Lung (tissue), 12 donors: ENCODE data around the gene ARHGAP10. TPM values are rescaled to one million over a fixed set of nuclear protein-coding genes. Genes with fewer than 3 reads are reported as not detected.

Experiments
- ATAC-seq: fragments of 200-7000 bp; cut with Tn5 transposase; one replicate; pipeline ENCODE4 v1.9.1; 2020; ENCODE audit warnings: moderate number of reproducible peaks; ENCODE audit not compliant: insufficient read depth, low FRiP score
- DNase-seq, 3 donors: peaks; one replicate each; pipeline ENCODE4 v3.0.0-alpha.2; 2013 to 2017
- H3K27ac ChIP-seq, 2 donors: one replicate each; pipeline ENCODE4 v1.5.1; 2013; ENCODE audit warnings: mild to moderate bottlenecking in 2 of 2, moderate library complexity in 2 of 2, control low read depth in 1 of 2, inconsistent platforms in 1 of 2, low read depth in 1 of 2, low read length in 1 of 2
- H3K27me3 ChIP-seq, 3 donors: one replicate each; pipeline ENCODE4 v1.5.1; 2013; ENCODE audit warnings: low read length in 2 of 3; ENCODE audit not compliant: control insufficient read depth in 3 of 3, insufficient read depth in 3 of 3
- H3K36me3 ChIP-seq, 4 donors: one replicate each; pipeline ENCODE4 v1.5.1; 2013; ENCODE audit warnings: low read length in 4 of 4, mild to moderate bottlenecking in 1 of 4, moderate library complexity in 1 of 4; ENCODE audit not compliant: control insufficient read depth in 4 of 4, insufficient read depth in 4 of 4
- H3K4me1 ChIP-seq, 5 donors: one replicate each; pipeline ENCODE4 v1.5.1; 2013; ENCODE audit warnings: low read length in 5 of 5, mild to moderate bottlenecking in 2 of 5, moderate library complexity in 1 of 5; ENCODE audit not compliant: control insufficient read depth in 5 of 5, insufficient read depth in 5 of 5
- H3K4me3 ChIP-seq: one replicate; pipeline ENCODE4 v1.5.1; 2013; ENCODE audit warnings: mild to moderate bottlenecking, control low read depth, moderate library complexity
- H3K9ac ChIP-seq, 2 donors: one replicate each; pipeline ENCODE4 v1.5.1; 2013; ENCODE audit warnings: low read length in 2 of 2, control low read depth in 1 of 2; ENCODE audit not compliant: insufficient read depth in 1 of 2
- H3K9me3 ChIP-seq, 4 donors: one replicate each; pipeline ENCODE4 v1.5.1; 2013; ENCODE audit warnings: low read length in 3 of 4, mild to moderate bottlenecking in 1 of 4, moderate library complexity in 1 of 4; ENCODE audit not compliant: control insufficient read depth in 4 of 4, insufficient read depth in 3 of 4
- WGBS, 2 donors: extraction: QIAGEN DNeasy Blood & Tissue Kit; methylation state at CpG; one replicate each; pipeline ENCODE4 v1.1.7; 2013; 5-methylcytosine and 5-hydroxymethylcytosine counted together
- polyA plus RNA-seq, 2 donors: library from polyadenylated mRNA; stranded (reverse); fragments of 200-250 nt; gene quantifications; one replicate each; pipeline ENCODE4 v1.2.1, GENCODE V29; 2013
- total RNA-seq, 2 donors: library from RNA; depleted of rRNA in 1 of 2; stranded (reverse); fragments of >200 nt in 1 of 2; gene quantifications; one replicate each; pipeline ENCODE4 v1.2.1, GENCODE V29; 2014 to 2021
- TF ChIP-seq, protein P1 (sequence below): IDR thresholded peaks from 2 replicates; pipeline ENCODE4 v1.5.1; 2012; ENCODE audit warnings: mild to moderate bottlenecking; ENCODE audit errors: control extremely low read depth, extremely low read depth
- donor health status: control.
- donor health status: control.
- donor health status: Bipolar disorder and iron deficiency.
- donor health status: healthy.
- donor health status: DM: yes; HTN: yes; CAD: no.

Gene ARHGAP10
- total and polyA plus RNA-seq, 4 donors = 9.1 to 25.0 (median 17.5) TPM

- ATAC-seq (no peak), DNase-seq (peak; percentile 49 to 61 (median 59))
- H3K4me1 ChIP-seq = peaks cover 4 to 34% (median 14%) of the 10 kb centered on the region in 5 donors
- no peaks in the 10 kb centered on the region for H3K27me3 ChIP-seq
- peak overlapping the region; percentile 21 to 96 for H3K27ac ChIP-seq
- H3K36me3 ChIP-seq = peaks cover 0 to 4% (median 1%) of the 10 kb centered on the region in 4 donors
- WGBS, 2 donors = 64 to 73% methylated on average over 13 of the region's 13 CpGs
- no peak overlapping the region for H3K9ac ChIP-seq
- no peak overlapping the region for H3K4me3 ChIP-seq
- TF ChIP-seq, protein P1, sequence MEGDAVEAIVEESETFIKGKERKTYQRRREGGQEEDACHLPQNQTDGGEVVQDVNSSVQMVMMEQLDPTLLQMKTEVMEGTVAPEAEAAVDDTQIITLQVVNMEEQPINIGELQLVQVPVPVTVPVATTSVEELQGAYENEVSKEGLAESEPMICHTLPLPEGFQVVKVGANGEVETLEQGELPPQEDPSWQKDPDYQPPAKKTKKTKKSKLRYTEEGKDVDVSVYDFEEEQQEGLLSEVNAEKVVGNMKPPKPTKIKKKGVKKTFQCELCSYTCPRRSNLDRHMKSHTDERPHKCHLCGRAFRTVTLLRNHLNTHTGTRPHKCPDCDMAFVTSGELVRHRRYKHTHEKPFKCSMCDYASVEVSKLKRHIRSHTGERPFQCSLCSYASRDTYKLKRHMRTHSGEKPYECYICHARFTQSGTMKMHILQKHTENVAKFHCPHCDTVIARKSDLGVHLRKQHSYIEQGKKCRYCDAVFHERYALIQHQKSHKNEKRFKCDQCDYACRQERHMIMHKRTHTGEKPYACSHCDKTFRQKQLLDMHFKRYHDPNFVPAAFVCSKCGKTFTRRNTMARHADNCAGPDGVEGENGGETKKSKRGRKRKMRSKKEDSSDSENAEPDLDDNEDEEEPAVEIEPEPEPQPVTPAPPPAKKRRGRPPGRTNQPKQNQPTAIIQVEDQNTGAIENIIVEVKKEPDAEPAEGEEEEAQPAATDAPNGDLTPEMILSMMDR = no peak
- no peaks in the 10 kb centered on the region for H3K9me3 ChIP-seq
Measured at GRCh38 chr4:147829401-147830101, 97.7 kb downstream of the ARHGAP10 start.

DNA sequence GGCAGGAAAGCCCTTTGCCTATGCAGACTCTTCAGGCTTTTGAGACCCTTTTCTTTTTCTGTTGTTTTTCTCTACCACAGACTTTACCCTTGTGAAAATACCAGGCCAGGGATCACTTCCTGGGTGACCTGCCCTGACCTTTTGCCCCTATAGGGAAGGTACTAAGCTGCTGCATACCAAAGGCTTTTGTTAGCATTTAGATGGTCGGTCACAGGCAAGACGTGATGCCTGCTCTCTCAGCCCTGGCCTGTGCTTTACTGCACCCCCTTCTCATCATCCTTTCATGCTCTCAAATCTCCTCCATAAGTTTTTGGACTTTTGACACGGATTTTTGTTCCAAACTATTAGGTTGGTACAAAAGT is 98.2 kb downstream of the ARHGAP10 start:
- DNase-seq = no peak
- WGBS, 2 donors = 83 to 86% methylated on average over 3 of the region's 3 CpGs

GRCh38 chr4:147830987-147831386 is 99.1 kb downstream of the ARHGAP10 start:
- 78 to 88% methylated on average over 3 of the region's 3 CpGs for WGBS, 2 donors
- H3K36me3 ChIP-seq = peaks cover 0 to 4% (median 0%) of the 10 kb centered on the region in 4 donors
- no peak overlapping the region for H3K4me3 ChIP-seq
- TF ChIP-seq, protein P1 = no peak
- DNase-seq = no peak
- H3K9me3 ChIP-seq = no peaks in the 10 kb centered on the region
- no peak overlapping the region for H3K9ac ChIP-seq
- peak overlapping the region; percentile 64 to 96 for H3K27ac ChIP-seq
- peaks cover 4 to 23% (median 14%) of the 10 kb centered on the region in 5 donors for H3K4me1 ChIP-seq
- H3K27me3 ChIP-seq = no peaks in the 10 kb centered on the region
- ATAC-seq = no peak

More for the DNA sequence above, 98.2 kb downstream of the ARHGAP10 start:
- no peak overlapping the region for H3K9ac ChIP-seq
- H3K4me1 ChIP-seq = peaks cover 4 to 30% (median 14%) of the 10 kb centered on the region in 5 donors
- no peaks in the 10 kb centered on the region for H3K27me3 ChIP-seq
- H3K4me3 ChIP-seq = no peak overlapping the region
- ATAC-seq = no peak
- peaks cover 0 to 4% (median 0%) of the 10 kb centered on the region in 4 donors for H3K36me3 ChIP-seq
- TF ChIP-seq, protein P1 = no peak
- no peaks in the 10 kb centered on the region for H3K9me3 ChIP-seq
- peak overlapping the region; percentile 21 to 96 for H3K27ac ChIP-seq
